NOMO-1 (cell line): ENCODE measurements around the gene C10orf105.

Experiments used
- DNase-seq, 2 experiments: peaks; one replicate each; lab custom pipeline; 2025; ENCODE audit not compliant: unreplicated experiment in 2 of 2; lab: John Stamatoyannopoulos, UW

Gene C10orf105

DNA sequence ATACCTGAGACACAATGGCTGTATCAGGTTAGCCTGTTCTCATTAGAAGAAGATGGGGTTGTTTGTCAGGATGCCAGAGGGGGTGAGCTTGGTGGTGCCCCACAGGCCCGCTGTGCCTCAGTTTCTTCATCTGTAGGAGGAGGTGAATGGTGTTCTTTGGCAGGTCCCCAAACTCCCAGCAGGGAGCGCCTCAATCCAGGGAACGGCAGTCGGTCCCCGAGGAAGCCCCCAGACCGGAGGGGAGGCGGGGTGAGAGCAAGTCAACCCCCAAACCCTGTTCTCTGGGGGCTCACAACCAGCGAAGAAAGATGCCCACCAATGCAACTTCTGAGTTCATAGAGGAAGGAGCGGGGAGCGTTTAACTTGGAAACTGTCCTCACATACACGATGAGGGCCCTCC, 16.0 kb downstream of the C10orf105 start:
- no peak for DNase-seq

GRCh38 chr10:71701496-71702132, 18.0 kb downstream of the C10orf105 start:
- DNase-seq, result peak in 1 of 2 experiments; percentile 16

- DNase-seq, result no peak
Measured at GRCh38 chr10:71700731-71701368, 18.7 kb downstream of the C10orf105 start.

GRCh38 chr10:71698737-71699136, 20.8 kb downstream of the C10orf105 start:
- no peak for DNase-seq

- DNase-seq, result no peak
Measured at GRCh38 chr10:71697938-71698709, 21.5 kb downstream of the C10orf105 start.

- DNase-seq, result peak; percentile 18 to 45
Measured at GRCh38 chr10:71696628-71697326, 22.8 kb downstream of the C10orf105 start.

DNA sequence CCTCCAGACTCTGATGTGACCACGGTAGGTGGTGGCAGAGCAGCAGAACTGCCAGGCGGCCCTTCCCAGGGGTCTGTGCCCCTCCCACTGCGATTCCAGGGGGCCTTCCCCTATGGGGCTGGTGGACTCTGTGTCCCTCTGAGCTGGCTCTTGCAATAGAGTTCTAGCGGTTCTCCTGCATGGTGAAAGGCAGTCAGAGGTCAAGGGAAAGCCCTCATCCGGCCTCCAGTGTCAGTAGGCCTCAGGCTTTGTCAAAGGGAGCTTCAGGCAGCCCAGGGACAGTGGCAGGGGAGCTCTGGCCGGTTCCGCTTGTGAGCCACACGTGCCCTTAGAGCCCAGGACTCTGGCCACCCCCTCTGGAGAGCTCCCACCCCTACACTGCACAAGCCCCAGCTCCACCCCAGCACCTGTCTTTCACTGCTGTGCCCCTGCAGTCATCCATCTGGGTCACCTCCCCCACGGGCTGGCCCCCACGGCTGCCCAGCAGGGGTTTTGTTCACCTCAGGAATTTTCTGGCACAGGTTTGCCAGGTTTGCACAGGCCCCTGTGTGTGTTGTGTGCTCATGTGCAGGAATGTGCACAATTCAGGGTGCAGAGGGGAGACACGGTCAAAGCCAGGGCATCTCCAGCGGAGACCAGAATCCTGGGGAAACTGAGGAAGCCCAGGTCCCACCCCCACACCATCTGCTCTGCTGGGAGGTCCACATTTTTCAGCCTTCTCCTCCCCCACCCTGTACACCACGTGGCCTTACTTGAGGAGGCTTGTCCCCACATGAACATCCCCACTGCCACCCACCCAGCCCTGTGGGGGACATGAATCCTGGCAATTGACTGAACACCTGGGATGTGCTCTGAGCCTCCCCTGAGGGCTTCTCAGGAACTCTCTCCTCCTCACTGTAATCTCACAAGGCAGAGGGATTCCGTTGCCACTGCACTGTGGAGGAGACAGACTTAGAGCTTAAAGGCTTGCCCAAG, 23.8 kb downstream of the C10orf105 start:
- DNase-seq, result no peak

- DNase-seq, result peak; percentile 94 to 96
Measured at GRCh38 chr10:71694567-71694968, 25.0 kb downstream of the C10orf105 start.

DNA sequence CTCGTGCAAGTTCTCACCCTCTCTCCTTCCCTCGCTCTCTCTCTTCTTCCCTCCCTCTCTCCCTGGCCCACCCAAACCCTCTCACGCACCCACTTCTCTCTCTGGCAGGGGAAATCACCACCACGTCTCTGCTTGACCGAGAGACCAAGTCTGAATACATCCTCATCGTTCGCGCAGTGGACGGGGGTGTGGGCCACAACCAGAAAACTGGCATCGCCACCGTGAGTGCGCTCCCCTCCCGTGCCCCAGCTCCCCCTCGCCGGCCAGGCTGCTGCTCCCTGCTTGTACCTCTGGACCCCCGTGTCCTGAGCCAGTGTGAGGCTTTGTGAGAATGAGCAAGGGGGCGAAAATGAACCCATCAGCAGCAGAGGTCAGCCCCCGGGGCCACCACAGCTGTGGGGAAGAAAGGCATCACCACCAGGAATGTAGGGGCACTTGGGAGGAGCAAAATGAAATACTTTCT, 25.5 kb downstream of the C10orf105 start:
- no peak for DNase-seq

- no peak for DNase-seq
Measured at GRCh38 chr10:71693377-71693776, 26.2 kb downstream of the C10orf105 start.

- DNase-seq, result no peak
Measured at GRCh38 chr10:71692598-71693306, 26.8 kb downstream of the C10orf105 start.

- DNase-seq, result no peak
Measured at GRCh38 chr10:71691405-71691804, 28.2 kb downstream of the C10orf105 start.

DNA sequence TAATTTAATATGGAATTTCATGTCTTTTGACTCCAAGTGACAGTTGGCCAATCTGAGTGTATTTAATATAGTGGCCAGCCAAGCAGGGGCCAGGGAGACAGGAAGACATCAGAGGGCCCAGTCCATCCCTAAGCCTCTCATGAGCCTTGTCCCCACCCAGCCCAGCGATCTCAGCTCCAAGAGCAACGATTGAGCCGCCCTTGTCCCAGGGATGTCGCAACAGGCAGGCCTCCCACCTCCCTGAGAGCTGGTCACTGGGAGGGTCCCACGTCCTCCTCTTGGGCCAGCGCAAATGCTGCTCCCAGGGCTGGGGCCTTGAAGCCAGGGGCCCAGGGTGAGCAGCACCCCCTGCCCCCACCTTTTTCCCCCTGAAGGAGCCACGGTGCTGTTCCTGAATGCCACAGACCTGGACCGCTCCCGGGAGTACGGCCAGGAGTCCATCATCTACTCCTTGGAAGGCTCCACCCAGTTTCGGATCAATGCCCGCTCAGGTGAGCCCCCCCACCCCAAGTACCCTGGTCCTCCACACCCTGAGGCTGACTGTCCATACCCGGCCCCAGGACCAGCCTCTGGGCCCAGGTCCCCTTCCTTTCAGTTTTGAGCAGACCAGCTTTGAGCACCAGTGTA, 29.4 kb downstream of the C10orf105 start:
- no peak for DNase-seq

DNA sequence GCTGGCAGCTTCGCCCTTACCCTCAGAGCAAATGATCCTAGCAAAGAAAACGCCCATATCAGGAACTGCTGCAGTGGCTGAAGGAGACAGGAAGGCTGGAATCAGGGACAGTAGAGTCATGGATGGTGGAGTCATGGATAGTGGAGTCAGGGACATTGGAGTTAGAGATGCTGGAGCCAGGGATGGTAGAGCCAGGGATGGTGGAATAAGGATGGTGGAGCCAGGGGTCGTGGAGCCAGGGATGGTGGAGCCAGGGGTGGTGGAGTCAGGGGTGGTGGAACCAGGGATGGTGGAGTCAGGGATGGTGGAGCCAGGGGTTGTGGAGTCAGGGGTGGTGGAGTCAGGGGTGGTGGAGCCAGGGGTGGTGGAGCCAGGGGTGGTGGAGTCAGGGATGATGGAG, 31.3 kb downstream of the C10orf105 start:
- no peak for DNase-seq

- DNase-seq, result no peak
Measured at GRCh38 chr10:71687480-71687879, 32.1 kb downstream of the C10orf105 start.

- no peak for DNase-seq
Measured at GRCh38 chr10:71687077-71687476, 32.5 kb downstream of the C10orf105 start.

GRCh38 chr10:71685554-71686232, 33.9 kb downstream of the C10orf105 start:
- DNase-seq, result no peak
